Stimulated activated CD8-positive, alpha-beta memory T cell treated with anti-CD3 and anti-CD28 coated beads, Interleukin-12 subunit alpha, Interleukin-12 subunit beta, amount 100 ng/mL, for 1 hour (primary cell): ENCODE measurements around the gene SMIM24.
A peak's percentile ranks its signal among the peaks of the same experiment; 100 is the strongest.
"Not testable (repeated sequence)": the region's sequence is repeated elsewhere in the genome, so short reads cannot be mapped to it uniquely, and the experiment has no call there.

Experiments
- DNase-seq: peaks from one replicate; pipeline ENCODE4 v3.0.0-alpha.2; 2020; ENCODE audit warnings: low read depth

Gene SMIM24

GRCh38 chr19:3455960-3456601, 24.2 kb downstream of the SMIM24 start:
- DNase-seq: no peak

DNA sequence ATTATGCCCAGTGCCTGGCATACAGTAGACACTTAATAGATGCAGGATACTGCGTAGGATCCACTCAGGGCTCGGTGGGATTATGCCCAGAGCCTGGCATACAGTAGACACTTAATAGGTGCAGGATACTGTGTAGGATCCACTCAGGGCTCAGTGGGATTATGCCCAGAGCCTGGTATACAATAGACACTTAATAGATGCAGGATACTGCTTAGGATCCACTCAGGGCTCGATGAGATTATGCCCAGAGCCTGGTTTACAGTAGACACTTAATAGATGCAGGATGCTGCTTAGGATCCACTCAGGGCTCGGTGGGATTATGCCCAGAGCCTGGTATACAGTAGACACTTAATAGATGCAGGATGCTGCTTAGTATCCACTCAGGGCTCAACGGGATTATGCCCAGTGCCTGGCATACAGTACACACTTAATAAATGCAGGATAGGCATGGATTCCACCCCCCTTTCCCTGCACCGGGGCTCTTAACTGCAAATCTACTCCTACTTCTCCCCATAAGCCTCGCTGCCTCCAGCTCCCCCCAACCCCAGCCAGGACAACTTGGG, 24.9 kb downstream of the SMIM24 start:
- no peak for DNase-seq

- DNase-seq: no peak
Observed at GRCh38 chr19:3454656-3455392, 25.5 kb downstream of the SMIM24 start.

DNA sequence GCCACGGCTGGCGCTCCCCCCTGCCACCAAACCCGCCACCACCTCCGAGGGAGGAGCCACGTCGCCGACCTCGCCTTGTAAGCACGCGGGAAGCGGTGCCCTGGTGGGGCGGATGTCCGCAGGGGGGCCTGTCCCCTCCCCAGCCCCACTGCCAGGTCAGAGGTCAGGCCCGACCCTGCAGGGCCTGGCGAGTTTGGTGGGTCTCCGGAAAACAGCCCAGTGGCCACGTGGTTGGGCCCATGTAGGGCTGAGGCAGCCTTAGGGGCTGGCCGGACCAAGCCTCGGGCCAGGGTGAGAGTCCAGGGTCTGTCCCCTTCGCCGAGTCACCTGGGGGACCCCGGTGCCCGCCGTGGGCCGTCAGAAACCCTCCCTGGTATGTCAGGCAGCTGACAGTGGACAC, 26.5 kb downstream of the SMIM24 start:
- no peak for DNase-seq

DNA sequence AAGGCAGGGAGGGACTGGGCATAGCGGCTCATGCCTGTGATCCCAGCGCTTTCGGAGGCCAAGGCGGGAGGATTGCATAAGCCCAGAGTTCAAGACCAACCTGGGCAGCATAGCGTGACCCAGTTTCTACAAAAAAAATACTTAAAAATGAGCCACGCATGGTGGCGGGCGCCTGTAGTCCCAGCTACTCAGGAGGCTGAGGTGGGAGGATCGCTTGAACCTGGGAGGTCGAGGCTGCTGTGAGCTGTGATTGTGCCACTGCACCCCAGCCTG, 27.4 kb downstream of the SMIM24 start:
- not testable (repeated sequence) for DNase-seq

GRCh38 chr19:3452171-3452941, 28.0 kb downstream of the SMIM24 start:
- no peak for DNase-seq

GRCh38 chr19:3451451-3451866, 28.9 kb downstream of the SMIM24 start:
- DNase-seq: no peak

- no peak for DNase-seq
Observed at GRCh38 chr19:3450796-3451411, 29.4 kb downstream of the SMIM24 start.

DNA sequence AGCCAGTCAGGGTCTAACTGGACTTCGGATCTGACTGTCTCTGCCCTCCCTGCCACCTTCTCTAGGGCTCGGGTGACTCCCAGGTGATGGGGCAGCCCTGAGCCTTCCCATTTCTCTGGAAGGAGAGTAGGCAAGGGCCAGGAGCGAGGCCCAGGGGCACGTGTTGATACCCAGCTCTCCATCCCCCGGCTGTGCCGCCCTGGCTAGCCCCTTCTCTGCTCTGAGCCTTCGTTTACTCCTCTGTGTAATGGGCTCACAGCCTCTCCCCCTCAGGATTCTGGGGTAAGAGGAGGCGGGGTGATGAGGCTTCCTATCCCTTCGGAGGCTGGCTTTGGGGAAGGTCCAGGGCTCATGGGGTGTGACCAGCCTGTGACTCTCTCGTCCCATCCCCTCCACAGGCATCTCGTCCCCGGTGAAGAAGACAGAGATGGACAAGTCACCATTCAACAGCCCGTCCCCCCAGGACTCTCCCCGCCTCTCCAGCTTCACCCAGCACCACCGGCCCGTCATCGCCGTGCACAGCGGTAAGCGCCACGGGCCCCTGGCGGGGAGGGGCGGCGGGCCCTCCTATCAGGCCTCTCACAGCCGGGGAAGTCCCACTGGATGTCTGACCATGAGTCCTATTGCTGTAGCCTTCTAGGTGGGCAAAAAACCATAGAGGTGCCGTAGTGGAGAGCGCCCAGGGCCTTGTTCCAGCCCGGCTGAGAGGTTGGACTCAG, 31.6 kb downstream of the SMIM24 start:
- no peak for DNase-seq

GRCh38 chr19:3446657-3447056, 33.7 kb downstream of the SMIM24 start:
- DNase-seq: not testable (repeated sequence)

DNA sequence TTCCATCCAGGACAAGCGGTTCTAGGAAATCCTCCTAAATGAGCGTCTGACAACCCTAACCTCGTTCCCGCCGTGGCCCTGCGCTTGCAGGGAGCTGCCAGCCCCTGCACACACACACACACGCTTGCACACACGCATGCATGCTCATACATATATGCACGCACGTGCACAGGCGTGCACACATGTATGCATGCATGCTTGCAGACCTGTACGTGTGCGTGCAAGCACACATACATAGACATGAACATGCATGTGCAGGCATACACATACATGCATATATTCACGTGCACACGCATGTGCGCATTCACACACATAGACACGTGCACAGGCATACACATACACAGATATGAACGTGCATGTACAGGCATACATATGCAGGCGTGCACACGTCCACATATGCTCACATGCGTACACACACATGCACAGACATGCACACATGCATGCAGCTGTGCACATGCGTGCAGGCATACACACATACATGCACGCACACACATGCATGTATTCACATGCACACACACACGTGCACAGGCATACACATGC, 35.6 kb downstream of the SMIM24 start:
- DNase-seq: no peak

GRCh38 chr19:3443840-3444694, 36.3 kb downstream of the SMIM24 start:
- no peak for DNase-seq

- no peak for DNase-seq
Observed at GRCh38 chr19:3442487-3443071, 37.7 kb downstream of the SMIM24 start.

DNA sequence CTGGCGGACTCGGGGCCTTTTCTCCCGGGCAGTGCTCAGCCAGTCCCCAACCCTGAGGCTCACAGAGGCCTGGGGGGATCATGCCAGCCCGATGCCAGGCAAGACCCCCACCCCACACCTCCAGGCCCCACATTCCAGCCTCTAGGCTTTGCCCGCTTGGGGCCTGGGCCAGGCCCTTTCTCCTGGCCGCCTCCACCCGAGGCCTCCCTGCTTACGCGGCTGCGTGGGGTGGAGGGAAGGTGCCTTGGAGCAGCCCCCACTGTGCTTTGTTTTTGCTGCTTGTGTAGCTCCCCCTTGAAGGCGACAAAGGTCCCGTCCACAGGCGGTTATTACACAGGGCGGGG, 38.4 kb downstream of the SMIM24 start:
- no peak for DNase-seq

DNA sequence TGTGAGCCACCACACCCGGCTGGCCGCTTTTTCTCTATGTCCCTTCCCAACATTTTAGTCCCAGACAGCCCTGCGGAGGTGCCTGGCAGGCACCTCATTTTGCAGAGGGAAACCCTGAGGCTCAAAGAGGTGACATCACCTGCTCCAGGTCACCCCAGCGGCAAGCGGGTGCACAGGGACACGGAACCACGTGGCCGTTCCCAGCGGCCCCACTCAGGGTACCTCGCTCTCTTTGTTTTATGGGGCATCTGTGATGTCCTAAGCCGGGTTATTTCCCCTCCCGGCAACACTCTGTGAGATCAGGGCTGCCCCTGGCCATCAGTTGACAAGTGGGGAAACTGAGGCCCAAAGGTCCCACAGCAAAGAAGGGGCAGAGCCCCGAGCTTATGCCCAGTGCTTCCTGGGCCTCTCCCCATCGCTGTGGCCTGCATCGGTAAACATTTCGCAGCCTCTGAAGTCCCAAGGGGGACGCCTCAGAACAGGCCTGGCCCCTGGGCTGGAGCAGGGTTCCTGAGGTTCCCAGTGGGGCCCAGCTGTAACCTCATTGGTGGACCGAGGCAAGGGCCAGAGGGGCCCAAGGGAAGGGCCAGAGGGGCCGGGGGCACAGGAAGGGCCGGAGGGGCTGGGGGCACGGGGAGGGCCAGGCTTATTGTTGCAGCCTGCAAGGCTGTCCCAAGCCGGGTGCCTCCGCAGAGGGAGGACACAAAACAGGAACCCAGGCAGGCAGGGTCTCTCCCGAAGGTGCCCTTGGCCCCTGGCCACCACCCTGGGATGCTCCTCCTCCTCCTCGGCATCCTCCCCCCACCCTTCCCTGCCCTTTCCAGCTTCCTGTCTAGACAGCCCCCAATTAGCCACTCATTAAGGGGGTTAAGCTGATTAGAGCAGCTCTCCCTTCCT, 39.0 kb downstream of the SMIM24 start:
- no peak for DNase-seq

GRCh38 chr19:3440082-3440481, 40.2 kb downstream of the SMIM24 start:
- DNase-seq: peak; percentile 26

DNA sequence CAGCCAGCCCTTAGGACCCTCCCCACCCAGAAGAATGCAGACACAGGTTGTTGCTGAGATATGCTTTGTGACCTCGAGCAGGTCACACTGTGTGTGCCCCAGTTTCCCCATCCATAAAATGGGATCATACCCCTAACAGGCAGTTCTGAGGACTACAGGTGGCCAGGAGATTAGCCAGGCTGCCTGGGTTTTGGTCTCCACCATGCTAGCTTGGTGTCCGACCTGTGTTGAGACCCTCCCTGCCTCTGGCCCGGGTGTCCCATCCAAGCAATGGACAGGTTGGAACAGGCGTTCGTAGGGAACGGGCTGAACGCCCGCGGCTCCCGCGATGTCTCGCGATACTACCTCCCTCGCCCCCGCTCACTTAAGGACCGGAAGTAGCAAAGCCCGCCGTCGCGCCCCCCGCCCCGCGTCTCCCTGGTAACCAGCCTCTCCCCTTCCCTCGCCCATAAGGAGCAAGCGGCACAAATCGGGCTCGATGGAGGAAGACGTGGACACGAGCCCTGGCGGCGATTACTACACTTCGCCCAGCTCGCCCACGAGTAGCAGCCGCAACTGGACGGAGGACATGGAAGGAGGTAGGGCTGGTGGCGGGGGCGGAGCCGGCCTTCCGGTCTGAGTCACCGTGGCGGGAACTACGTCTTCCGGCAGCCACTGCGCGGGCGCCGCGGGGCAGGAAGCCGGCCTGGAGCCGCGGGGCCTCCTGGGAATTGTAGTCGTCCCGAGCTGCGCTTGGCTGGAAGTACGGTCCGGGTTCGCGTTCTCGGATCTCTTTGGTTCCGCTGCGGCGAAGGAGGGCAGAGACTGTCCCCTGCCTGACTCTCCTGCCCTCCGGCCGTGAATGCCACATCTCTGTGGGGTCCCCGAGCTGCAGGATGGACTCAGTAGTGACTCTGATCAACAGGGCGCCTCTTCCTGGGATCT, 45.4 kb downstream of the SMIM24 start:
- peak; percentile 92 for DNase-seq
